GM12878 (cell line): Measurements from ENCODE around the gene NAALADL2. TPM values are rescaled to one million over a fixed set of nuclear protein-coding genes. Genes with fewer than 3 reads are reported as not detected.

Experiments used
- ATAC-seq: fragments of 200-7000 bp; cut with Tn5 transposase; 3 replicates; pipeline ENCODE4 v1.9.1; 2020; ENCODE audit warnings: mild to moderate bottlenecking, moderate library complexity
- BruUV-seq: library from RNA; stranded (reverse); fragments of 400-500 nt; replicated peaks from 2 replicates; lab custom pipeline; 2021; lab: Mats Ljungman, UMichigan
- CTCF ChIA-PET: fragments of 300-600 bp; sonication (Branson Sonifier 250); formaldehyde crosslinking; extraction: SDS; loops from one replicate; lab custom pipeline; 2021; ENCODE audit warnings: inconsistent platforms; lab: Yijun Ruan, JAX
- POLR2A ChIA-PET: fragments of 350-600 bp; formaldehyde crosslinking; extraction: SDS; loops from one replicate; lab custom pipeline; 2021; ENCODE audit warnings: inconsistent platforms; lab: Charles Lee
- RAD21 ChIA-PET: fragments of 300-600 bp; sonication (Branson Sonifier 250); formaldehyde crosslinking; loops from one replicate; lab custom pipeline; 2023; ENCODE audit warnings: antibody characterized with exemption; ENCODE audit not compliant: unreplicated experiment; lab: Charles Lee
- SMC1A ChIA-PET: fragments of 300-600 bp; sonication (Branson Sonifier 250); formaldehyde crosslinking; loops from one replicate; lab custom pipeline; 2023; ENCODE audit not compliant: unreplicated experiment, uncharacterized antibody; lab: Charles Lee
- DNase-seq: peaks from one replicate; pipeline ENCODE4 v3.0.0-alpha.2; 2011; ENCODE audit warnings: low read depth, low spot score
- FAIRE-seq: peaks from 3 replicates; lab custom pipeline; 2011; peaks lifted over from hg19 to GRCh38; lab: Jason Lieb, UNC
- H2AFZ ChIP-seq: 2 replicates; pipeline ENCODE4 v1.6.0; 2011; ENCODE audit warnings: low read depth, low read length, control low read depth; ENCODE audit not compliant: control insufficient read depth
- H3K27ac ChIP-seq: 2 replicates; pipeline ENCODE4 v1.5.1; 2011; ENCODE audit warnings: control low read depth; ENCODE audit not compliant: control insufficient read depth, insufficient read depth
- H3K27me3 ChIP-seq, 2 experiments: replicated peaks in 1 of 2; 2 replicates each; pipeline versions ENCODE4 v1.6.0 to v1.6.1; 2011; ENCODE audit warnings: low read length in 1 of 2; ENCODE audit not compliant: control insufficient read depth in 2 of 2, insufficient read depth in 2 of 2
- H3K36me3 ChIP-seq, 2 experiments: 2 replicates each; pipeline ENCODE4 v1.5.1; 2011; ENCODE audit warnings: low read length in 1 of 2; ENCODE audit not compliant: control insufficient read depth in 2 of 2, insufficient read depth in 2 of 2
- H3K4me1 ChIP-seq: 2 replicates; pipeline ENCODE4 v1.6.1; 2011; ENCODE audit warnings: mild to moderate bottlenecking, low read length, moderate library complexity, mixed read lengths; ENCODE audit not compliant: control insufficient read depth, insufficient read depth
- H3K4me2 ChIP-seq: 2 replicates; pipeline ENCODE4 v1.6.0; 2011; ENCODE audit warnings: control low read depth; ENCODE audit not compliant: control insufficient read depth, insufficient read depth
- H3K4me3 ChIP-seq: fragments of 200-600 bp; sonication (generic); 2 replicates; pipeline ENCODE4 v1.5.1; 2016
- H3K79me2 ChIP-seq: 2 replicates; pipeline ENCODE4 v1.6.0; 2011; ENCODE audit warnings: low read length; ENCODE audit not compliant: control insufficient read depth, insufficient read depth
- H3K9ac ChIP-seq: 2 replicates; pipeline ENCODE4 v1.8.0; 2011; ENCODE audit warnings: low read length, control low read depth, mixed read lengths; ENCODE audit not compliant: control insufficient read depth, insufficient read depth
- H3K9me3 ChIP-seq: replicated peaks from 3 replicates; pipeline ENCODE4 v1.5.1; 2011; ENCODE audit warnings: mild to moderate bottlenecking, low read length; ENCODE audit not compliant: control insufficient read depth, insufficient read depth
- H4K20me1 ChIP-seq: 2 replicates; pipeline ENCODE4 v1.6.0; 2011; ENCODE audit not compliant: control insufficient read depth, insufficient read depth
- BCL11A ChIP-seq: IDR thresholded peaks from 2 replicates; pipeline ENCODE4 v1.6.1; 2011; ENCODE audit warnings: low read depth, low read length
- ESRRA ChIP-seq: IDR thresholded peaks from 2 replicates; pipeline ENCODE4 v1.6.1; 2012; ENCODE audit warnings: mild to moderate bottlenecking, low read length, improper control_type of control experiment
- NFXL1 ChIP-seq: fragments of 450-650 bp; IDR thresholded peaks from 2 replicates; pipeline ENCODE4 v1.6.1; 2017; ENCODE audit warnings: antibody characterized with exemption, mild to moderate bottlenecking, borderline replicate concordance
- WGBS: methylation state at CpG from one replicate; pipeline ENCODE4 v1.1.6; 2016; ENCODE audit warnings: low lambda C conversion rate; ENCODE audit not compliant: insufficient replicate concordance, insufficient coverage; ENCODE audit errors: missing lambda C conversion rate; 5-methylcytosine and 5-hydroxymethylcytosine counted together
- in situ Hi-C: fragments of 300-500 bp; cut with MboI; formaldehyde crosslinking; loops from 9 replicates; pipeline ENCODE4 v1.14.3; 2018; ENCODE audit warnings: mixed read lengths
- intact Hi-C: fragments of 100-400 bp; cut with micrococcal nuclease; formaldehyde crosslinking; loops from one replicate; pipeline ENCODE4 v1.14.2; 2022; ENCODE audit not compliant: unreplicated experiment
- polyA plus RNA-seq, 11 experiments: library from polyadenylated mRNA; depleted of rRNA in 4 of 11; unstranded in 6 of 11; stranded (reverse) in 5 of 11; fragments of >200 nt; fragmentation: Nextera tagmentation in 4 of 11; fragmentation: Illumina TruSeq in 1 of 11; extraction: Ambion mirVana in 4 of 11; extraction: Trizol in 1 of 11; gene quantifications; 1 replicate in 1 of 11; 2 replicates in 10 of 11; pipeline versions ENCODE4 v1.2.1 to v1.2.3, GENCODE V29; 2011 to 2016; ENCODE audit warnings: inconsistent platforms in 2 of 11, missing spikeins in 2 of 11, low read depth in 1 of 11
- total RNA-seq, 4 experiments: library from RNA; depleted of rRNA in 3 of 4; stranded (reverse); fragments of >200 nt in 3 of 4; fragmentation: Illumina TruSeq in 1 of 4; extraction: Trizol in 1 of 4; gene quantifications; 2 replicates each; pipeline versions ENCODE4 v1.2.1 to v1.2.3, GENCODE V29; 2013 to 2021
- TF ChIP-seq, protein P1 (sequence below): fragments of 150-350 bp; IDR thresholded peaks from 2 replicates; pipeline ENCODE4 v1.6.1; 2016; ENCODE audit warnings: low read depth, low read length
- TF ChIP-seq, protein P2 (sequence below): fragments of 450-650 bp; IDR thresholded peaks from 2 replicates; pipeline ENCODE4 v1.6.1; 2018; ENCODE audit warnings: mild to moderate bottlenecking, low read depth, moderate library complexity; ENCODE audit not compliant: partially characterized antibody
- TF ChIP-seq, protein P3 (sequence below): fragments of 450-650 bp; IDR thresholded peaks from 2 replicates; pipeline ENCODE4 v1.6.1; 2016; ENCODE audit warnings: mild to moderate bottlenecking

NAALADL2 gene
- total and polyA plus RNA-seq, 10 of the 15 experiments (the other 5 are each of a cell fraction or from before 2014, with no cell fraction given), result 0.06 to 10.8 (median 0.46) TPM

DNA sequence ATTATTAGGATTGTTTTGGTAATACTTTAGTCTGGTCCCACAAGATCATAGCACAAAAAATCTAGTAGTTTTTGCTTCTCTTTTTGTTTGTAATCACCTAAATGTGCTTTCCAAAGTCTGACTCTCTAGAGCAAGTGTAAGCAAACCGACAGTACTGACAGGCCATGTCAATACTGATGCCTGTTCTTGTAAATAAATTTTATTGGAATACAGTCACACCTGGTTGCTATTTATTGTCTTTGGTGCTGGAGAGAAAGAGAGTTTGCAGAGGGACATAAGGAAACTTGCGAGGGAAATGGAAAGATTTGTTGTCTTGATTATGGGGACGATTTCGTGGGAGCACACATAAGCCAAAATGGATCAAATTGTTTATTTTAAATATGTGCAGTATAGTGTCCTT is 77.5 kb downstream of the NAALADL2 start:
- no peak overlapping the region for H3K9ac ChIP-seq
- intact Hi-C loops (no loop called here), in situ Hi-C loops (no loop called here)
- BruUV-seq, result no TSS peak
- no peaks in the 10 kb centered on the region for H3K36me3 ChIP-seq
- POLR2A ChIA-PET, result no interaction called here
- H4K20me1 ChIP-seq, result no peaks in the 10 kb centered on the region
- H3K27ac ChIP-seq, result no peak overlapping the region
- no peaks in the 10 kb centered on the region for H3K79me2 ChIP-seq
- DNase-seq (no peak), ATAC-seq (no peak), FAIRE-seq (no peak)
- CTCF ChIA-PET, result no interaction called here
- WGBS, result 28% methylated on average over 4 of the region's 4 CpGs
- H3K27me3 ChIP-seq, result no peaks in the 10 kb centered on the region
- no peak overlapping the region for H3K4me2 ChIP-seq
- no peak overlapping the region for H2AFZ ChIP-seq
- RAD21 ChIA-PET, result no interaction called here
- H3K4me1 ChIP-seq, result no peaks in the 10 kb centered on the region
- TF ChIP-seq, protein P1, sequence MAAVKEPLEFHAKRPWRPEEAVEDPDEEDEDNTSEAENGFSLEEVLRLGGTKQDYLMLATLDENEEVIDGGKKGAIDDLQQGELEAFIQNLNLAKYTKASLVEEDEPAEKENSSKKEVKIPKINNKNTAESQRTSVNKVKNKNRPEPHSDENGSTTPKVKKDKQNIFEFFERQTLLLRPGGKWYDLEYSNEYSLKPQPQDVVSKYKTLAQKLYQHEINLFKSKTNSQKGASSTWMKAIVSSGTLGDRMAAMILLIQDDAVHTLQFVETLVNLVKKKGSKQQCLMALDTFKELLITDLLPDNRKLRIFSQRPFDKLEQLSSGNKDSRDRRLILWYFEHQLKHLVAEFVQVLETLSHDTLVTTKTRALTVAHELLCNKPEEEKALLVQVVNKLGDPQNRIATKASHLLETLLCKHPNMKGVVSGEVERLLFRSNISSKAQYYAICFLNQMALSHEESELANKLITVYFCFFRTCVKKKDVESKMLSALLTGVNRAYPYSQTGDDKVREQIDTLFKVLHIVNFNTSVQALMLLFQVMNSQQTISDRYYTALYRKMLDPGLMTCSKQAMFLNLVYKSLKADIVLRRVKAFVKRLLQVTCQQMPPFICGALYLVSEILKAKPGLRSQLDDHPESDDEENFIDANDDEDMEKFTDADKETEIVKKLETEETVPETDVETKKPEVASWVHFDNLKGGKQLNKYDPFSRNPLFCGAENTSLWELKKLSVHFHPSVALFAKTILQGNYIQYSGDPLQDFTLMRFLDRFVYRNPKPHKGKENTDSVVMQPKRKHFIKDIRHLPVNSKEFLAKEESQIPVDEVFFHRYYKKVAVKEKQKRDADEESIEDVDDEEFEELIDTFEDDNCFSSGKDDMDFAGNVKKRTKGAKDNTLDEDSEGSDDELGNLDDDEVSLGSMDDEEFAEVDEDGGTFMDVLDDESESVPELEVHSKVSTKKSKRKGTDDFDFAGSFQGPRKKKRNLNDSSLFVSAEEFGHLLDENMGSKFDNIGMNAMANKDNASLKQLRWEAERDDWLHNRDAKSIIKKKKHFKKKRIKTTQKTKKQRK, result no peak
- TF ChIP-seq BCL11A (no peak), ESRRA (no peak), NFXL1 (no peak)
- TF ChIP-seq, protein P2, sequence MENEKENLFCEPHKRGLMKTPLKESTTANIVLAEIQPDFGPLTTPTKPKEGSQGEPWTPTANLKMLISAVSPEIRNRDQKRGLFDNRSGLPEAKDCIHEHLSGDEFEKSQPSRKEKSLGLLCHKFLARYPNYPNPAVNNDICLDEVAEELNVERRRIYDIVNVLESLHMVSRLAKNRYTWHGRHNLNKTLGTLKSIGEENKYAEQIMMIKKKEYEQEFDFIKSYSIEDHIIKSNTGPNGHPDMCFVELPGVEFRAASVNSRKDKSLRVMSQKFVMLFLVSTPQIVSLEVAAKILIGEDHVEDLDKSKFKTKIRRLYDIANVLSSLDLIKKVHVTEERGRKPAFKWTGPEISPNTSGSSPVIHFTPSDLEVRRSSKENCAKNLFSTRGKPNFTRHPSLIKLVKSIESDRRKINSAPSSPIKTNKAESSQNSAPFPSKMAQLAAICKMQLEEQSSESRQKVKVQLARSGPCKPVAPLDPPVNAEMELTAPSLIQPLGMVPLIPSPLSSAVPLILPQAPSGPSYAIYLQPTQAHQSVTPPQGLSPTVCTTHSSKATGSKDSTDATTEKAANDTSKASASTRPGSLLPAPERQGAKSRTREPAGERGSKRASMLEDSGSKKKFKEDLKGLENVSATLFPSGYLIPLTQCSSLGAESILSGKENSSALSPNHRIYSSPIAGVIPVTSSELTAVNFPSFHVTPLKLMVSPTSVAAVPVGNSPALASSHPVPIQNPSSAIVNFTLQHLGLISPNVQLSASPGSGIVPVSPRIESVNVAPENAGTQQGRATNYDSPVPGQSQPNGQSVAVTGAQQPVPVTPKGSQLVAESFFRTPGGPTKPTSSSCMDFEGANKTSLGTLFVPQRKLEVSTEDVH, result no peak
- TF ChIP-seq, protein P3, sequence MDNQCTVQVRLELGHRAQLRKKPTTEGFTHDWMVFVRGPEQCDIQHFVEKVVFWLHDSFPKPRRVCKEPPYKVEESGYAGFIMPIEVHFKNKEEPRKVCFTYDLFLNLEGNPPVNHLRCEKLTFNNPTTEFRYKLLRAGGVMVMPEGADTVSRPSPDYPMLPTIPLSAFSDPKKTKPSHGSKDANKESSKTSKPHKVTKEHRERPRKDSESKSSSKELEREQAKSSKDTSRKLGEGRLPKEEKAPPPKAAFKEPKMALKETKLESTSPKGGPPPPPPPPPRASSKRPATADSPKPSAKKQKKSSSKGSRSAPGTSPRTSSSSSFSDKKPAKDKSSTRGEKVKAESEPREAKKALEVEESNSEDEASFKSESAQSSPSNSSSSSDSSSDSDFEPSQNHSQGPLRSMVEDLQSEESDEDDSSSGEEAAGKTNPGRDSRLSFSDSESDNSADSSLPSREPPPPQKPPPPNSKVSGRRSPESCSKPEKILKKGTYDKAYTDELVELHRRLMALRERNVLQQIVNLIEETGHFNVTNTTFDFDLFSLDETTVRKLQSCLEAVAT, result no peak
- H3K9me3 ChIP-seq, result no peaks in the 10 kb centered on the region
- SMC1A ChIA-PET, result interaction anchor here (1.2 kb wide), 1 partner anchor 11 kb away, joined by 3 read pairs; no protein-coding TSS in a partner anchor
- H3K4me3 ChIP-seq, result no peak overlapping the region
